IPS DF 19.7 (cell line): ENCODE data around the gene ZNF213.

ENCODE experiments used
- DNase-seq: peaks from one replicate; pipeline ENCODE4 v3.0.0-alpha.2; 2013; ENCODE audit warnings: low read depth, low spot score

Gene ZNF213

GRCh38 chr16:3101018-3101840, 33.6 kb upstream of the ZNF213 start:
- DNase-seq, result no peak

GRCh38 chr16:3101841-3102470, 32.9 kb upstream of the ZNF213 start:
- no peak for DNase-seq

- no peak for DNase-seq
Measured at GRCh38 chr16:3106205-3106928, 28.5 kb upstream of the ZNF213 start.

GRCh38 chr16:3112058-3112880, 22.6 kb upstream of the ZNF213 start, which contains the start of gene ZNF205:
Gene ZNF205, plus strand, starts transcription at chr16:3112586. Its CDS starts 845 bp downstream, at chr16:3113431.
- no peak for DNase-seq

GRCh38 chr16:3112881-3113574, 21.8 kb upstream of the ZNF213 start:
- no peak for DNase-seq

GRCh38 chr16:3113765-3114479, 20.9 kb upstream of the ZNF213 start:
- no peak for DNase-seq

GRCh38 chr16:3115003-3115402, 19.8 kb upstream of the ZNF213 start:
- DNase-seq, result no peak

- DNase-seq, result no peak
Measured at GRCh38 chr16:3115561-3115960, 19.3 kb upstream of the ZNF213 start.

- DNase-seq, result no peak
Measured at GRCh38 chr16:3118204-3118790, 16.5 kb upstream of the ZNF213 start.

- no peak for DNase-seq
Measured at GRCh38 chr16:3118846-3119245, 16.0 kb upstream of the ZNF213 start.

- no peak for DNase-seq
Measured at GRCh38 chr16:3119286-3119685, 15.5 kb upstream of the ZNF213 start.

GRCh38 chr16:3119701-3120408, 15.0 kb upstream of the ZNF213 start:
- no peak for DNase-seq

- no peak for DNase-seq
Measured at GRCh38 chr16:3120435-3120834, 14.4 kb upstream of the ZNF213 start.

- no peak for DNase-seq
Measured at GRCh38 chr16:3121851-3122467, 12.9 kb upstream of the ZNF213 start.

- DNase-seq, result no peak
Measured at GRCh38 chr16:3122926-3123570, 11.8 kb upstream of the ZNF213 start.

- DNase-seq, result no peak
Measured at GRCh38 chr16:3123986-3124886, 10.6 kb upstream of the ZNF213 start.

GRCh38 chr16:3127745-3128144, 7.1 kb upstream of the ZNF213 start:
- DNase-seq, result no peak
